Ureter (tissue), 1 donor: ENCODE data around the gene SCTR. TPM values are rescaled to one million over a fixed set of nuclear protein-coding genes. Genes with fewer than 3 reads are reported as not detected.
A peak's percentile ranks its signal among the peaks of the same experiment; 100 is the strongest.

Source experiments
- DNase-seq: peaks from one replicate; pipeline ENCODE4 v3.0.0-alpha.2; 2020; ENCODE audit warnings: low spot score
- total RNA-seq: library from RNA; stranded (reverse); gene quantifications from one replicate; pipeline ENCODE4 v1.2.4, GENCODE V29; 2023
- donor health status: DM: yes; HTN: yes; CAD: no.

Gene SCTR
- total RNA-seq, 1 donor from 2014 or later, result not detected

- no peak for DNase-seq
Measured at GRCh38 chr2:119523383-119523951, 816 bp downstream of the SCTR start.

GRCh38 chr2:119522671-119523070 lies 1.6 kb downstream of the SCTR start:
- DNase-seq, result no peak

GRCh38 chr2:119521433-119522050 lies 2.7 kb downstream of the SCTR start:
- DNase-seq, result no peak

- no peak for DNase-seq
Measured at GRCh38 chr2:119520696-119521432, 3.4 kb downstream of the SCTR start.

- DNase-seq, result no peak
Measured at GRCh38 chr2:119519057-119519408, 5.2 kb downstream of the SCTR start.

- no peak for DNase-seq
Measured at GRCh38 chr2:119518401-119519056, 5.8 kb downstream of the SCTR start.

- peak; percentile 60 for DNase-seq
Measured at GRCh38 chr2:119517433-119517832, 6.8 kb downstream of the SCTR start.

- DNase-seq, result no peak
Measured at GRCh38 chr2:119516121-119516520, 8.2 kb downstream of the SCTR start.

GRCh38 chr2:119513832-119514231 lies 10.5 kb downstream of the SCTR start:
- no peak for DNase-seq

- DNase-seq, result no peak
Measured at GRCh38 chr2:119512946-119513345, 11.3 kb downstream of the SCTR start.

- no peak for DNase-seq
Measured at GRCh38 chr2:119511989-119512388, 12.3 kb downstream of the SCTR start.

- DNase-seq, result no peak
Measured at GRCh38 chr2:119508756-119509155, 15.5 kb downstream of the SCTR start.

GRCh38 chr2:119496682-119497081 lies 27.6 kb downstream of the SCTR start:
- DNase-seq, result no peak

- no peak for DNase-seq
Measured at GRCh38 chr2:119495948-119496347, 28.3 kb downstream of the SCTR start.

GRCh38 chr2:119494163-119494790 lies 30.0 kb downstream of the SCTR start:
- no peak for DNase-seq

- DNase-seq, result no peak
Measured at GRCh38 chr2:119491776-119492525, 32.3 kb downstream of the SCTR start.

- DNase-seq, result no peak
Measured at GRCh38 chr2:119490653-119491195, 33.6 kb downstream of the SCTR start.

GRCh38 chr2:119490106-119490505 lies 34.2 kb downstream of the SCTR start:
- no peak for DNase-seq

- no peak for DNase-seq
Measured at GRCh38 chr2:119489232-119489952, 34.9 kb downstream of the SCTR start.
